ENCODE data around the gene NUDT5. TPM values are rescaled to one million over a fixed set of nuclear protein-coding genes. Genes with fewer than 3 reads are reported as not detected.
A peak's percentile ranks its signal among the peaks of the same experiment; 100 is the strongest.
"Not testable (repeated sequence)": the region's sequence is repeated elsewhere in the genome, so short reads cannot be mapped to it uniquely, and the experiment has no call there.

Gene NUDT5
- total RNA-seq, 4 donors from 2014 or later: 23.4 to 50.7 (median 41.9) TPM

DNA sequence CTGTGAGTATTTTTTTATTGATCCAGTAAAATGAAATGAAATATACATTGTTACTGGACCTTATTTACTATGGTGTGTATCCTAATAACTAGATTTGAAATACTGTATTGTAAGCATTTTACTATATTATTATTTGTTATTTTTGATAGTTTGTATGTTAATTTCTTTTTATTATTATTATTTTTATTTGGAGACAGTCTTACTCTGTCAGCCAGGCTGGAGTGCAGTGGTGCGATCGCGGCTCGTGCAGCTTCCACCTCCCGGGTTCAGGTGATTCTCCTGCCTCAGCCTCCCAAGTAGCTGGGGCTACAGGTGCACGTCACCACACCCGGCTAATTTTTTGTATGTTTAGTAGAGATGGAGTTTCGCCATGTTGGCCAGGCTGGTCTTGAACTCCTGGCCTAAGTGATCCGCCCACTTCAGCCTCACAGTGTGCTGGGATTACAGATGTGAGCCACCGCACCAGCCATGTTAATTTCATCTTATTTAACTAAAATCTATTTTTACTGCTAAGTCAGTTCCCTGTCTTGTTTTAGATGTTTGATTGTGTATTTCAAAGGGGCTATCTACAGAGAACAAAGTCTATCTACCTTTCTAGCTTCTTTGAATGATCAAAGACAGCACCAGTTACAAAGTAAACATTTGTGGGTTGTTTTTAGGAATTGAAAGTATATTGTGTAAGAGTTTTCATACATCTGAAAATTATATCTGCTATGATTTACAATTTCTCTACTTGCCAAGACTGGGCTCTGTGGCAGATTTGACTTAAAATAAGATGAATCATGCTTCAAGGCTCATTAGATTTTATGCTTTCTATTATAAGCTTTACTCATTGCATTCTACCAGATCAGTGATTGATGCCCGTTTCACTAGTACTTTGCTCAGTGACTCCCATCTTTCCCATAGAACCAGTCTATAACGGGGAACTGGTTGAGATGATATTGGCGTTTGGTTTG, 41.9 kb upstream of the NUDT5 start:
- TF ChIP-seq EP300 (IDR thresholded peaks at IDR 0.05): no peak
- Histone ChIP-seq H3K4me1 (peaks cover 0 to 32% (median 6%) of the 10 kb centered on the region in 4 donors), H3K9me3 (no peaks in the 10 kb centered on the region), H3K4me3 (no peak overlapping the region), H3K27ac (no peak overlapping the region), H3K27me3 (no peaks in the 10 kb centered on the region), H3K36me3 (peaks cover 0 to 55% (median 11%) of the 10 kb centered on the region in 3 donors)
- 95 to 96% methylated on average over 13 of the region's 13 CpGs for WGBS, 2 donors
- DNase-seq (ENCODE audit: low spot score in 2 of 2): no peak

DNA sequence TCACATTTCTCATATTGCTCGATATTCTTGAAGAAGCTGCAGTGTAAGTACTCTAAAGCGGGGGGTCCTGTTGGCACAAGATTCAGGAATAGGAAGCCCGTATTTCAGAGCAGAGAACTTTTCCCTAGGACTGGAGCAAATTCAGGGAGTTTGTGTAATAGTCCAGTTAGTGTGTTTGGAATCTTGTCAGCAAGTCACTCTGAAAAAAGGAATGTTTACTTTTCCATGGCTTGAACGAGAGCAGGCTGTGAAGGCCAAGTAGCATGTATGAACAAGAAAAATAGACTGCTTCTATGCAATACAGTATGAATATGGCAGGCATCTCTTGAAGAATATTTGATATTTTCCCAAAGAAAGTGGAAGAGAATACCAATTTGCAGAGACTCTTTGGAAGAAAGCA, 40.1 kb upstream of the NUDT5 start:
- no peaks in the 10 kb centered on the region for H3K27me3 ChIP-seq
- H3K27ac ChIP-seq: peak overlapping the region in 1 of 4 donors; percentile 16
- H3K36me3 ChIP-seq: peaks cover 0 to 71% (median 11%) of the 10 kb centered on the region in 3 donors
- WGBS, 2 donors: 54 to 68% methylated on average over 4 of the region's 4 CpGs
- no peak for DNase-seq (ENCODE audit: low spot score in 2 of 2)
- no peak for TF ChIP-seq EP300 (IDR thresholded peaks at IDR 0.05)
- TF ChIP-seq POLR2A (IDR thresholded peaks at IDR 0.05): no peak
- TF ChIP-seq, protein P1, sequence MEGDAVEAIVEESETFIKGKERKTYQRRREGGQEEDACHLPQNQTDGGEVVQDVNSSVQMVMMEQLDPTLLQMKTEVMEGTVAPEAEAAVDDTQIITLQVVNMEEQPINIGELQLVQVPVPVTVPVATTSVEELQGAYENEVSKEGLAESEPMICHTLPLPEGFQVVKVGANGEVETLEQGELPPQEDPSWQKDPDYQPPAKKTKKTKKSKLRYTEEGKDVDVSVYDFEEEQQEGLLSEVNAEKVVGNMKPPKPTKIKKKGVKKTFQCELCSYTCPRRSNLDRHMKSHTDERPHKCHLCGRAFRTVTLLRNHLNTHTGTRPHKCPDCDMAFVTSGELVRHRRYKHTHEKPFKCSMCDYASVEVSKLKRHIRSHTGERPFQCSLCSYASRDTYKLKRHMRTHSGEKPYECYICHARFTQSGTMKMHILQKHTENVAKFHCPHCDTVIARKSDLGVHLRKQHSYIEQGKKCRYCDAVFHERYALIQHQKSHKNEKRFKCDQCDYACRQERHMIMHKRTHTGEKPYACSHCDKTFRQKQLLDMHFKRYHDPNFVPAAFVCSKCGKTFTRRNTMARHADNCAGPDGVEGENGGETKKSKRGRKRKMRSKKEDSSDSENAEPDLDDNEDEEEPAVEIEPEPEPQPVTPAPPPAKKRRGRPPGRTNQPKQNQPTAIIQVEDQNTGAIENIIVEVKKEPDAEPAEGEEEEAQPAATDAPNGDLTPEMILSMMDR (IDR thresholded peaks at IDR 0.05): no peak
- peaks cover 0 to 15% (median 0%) of the 10 kb centered on the region in 4 donors for H3K4me1 ChIP-seq
- no peak overlapping the region for H3K4me3 ChIP-seq
- no peaks in the 10 kb centered on the region for H3K9me3 ChIP-seq

DNA sequence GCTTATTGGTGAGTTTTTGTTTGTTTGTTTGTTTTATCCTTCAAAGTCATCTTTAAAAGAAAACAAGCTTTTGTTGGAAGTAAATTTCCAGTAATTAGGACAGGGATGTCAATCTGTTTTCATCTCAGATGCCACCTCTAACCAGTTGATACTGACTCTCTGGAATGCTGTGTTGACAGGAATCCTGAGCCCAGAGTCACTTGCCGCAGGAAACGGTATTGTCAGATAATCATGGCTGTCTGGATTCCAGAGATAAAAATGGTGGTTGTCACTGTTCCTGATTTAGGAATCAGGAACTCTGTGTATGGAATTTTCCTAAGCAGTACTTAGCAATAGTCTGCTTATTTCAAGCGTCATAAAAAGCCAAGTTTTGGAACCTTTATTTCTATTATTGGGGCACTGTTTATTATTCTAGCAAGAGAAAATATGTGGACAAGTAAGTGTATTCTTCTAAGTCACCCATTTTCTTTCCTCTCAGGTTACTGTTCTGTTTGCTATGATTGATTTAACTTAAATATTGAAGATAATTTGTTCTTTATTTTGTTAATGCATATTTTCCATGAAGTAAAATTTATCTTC, 39.5 kb upstream of the NUDT5 start:
- TF ChIP-seq, protein P1 (IDR thresholded peaks at IDR 0.05): no peak
- TF ChIP-seq EP300 (IDR thresholded peaks at IDR 0.05) (no peak), POLR2A (IDR thresholded peaks at IDR 0.05) (no peak)
- H3K4me3 ChIP-seq: no peak overlapping the region

DNA sequence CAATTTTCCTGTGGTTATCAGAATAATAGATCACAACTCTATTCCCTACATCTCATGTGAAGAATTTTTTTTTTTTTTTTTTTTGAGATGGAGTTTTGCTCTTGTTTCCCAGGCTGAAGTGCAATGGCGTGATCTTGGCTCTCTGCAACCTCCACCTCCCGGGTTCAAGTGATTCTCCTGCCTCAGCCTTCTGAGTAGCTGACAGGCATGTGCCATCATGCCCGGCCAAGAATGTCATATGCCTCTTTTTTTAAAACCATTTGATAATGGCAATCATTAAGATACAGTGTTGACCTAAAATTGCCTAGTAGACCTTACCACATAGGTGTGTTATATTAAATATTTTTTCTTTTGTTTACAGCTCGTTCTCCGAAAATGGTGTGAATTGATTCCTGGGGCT, 39.0 kb upstream of the NUDT5 start:
- DNase-seq (ENCODE audit: low spot score in 2 of 2); H3K27me3 ChIP-seq; H3K27ac ChIP-seq; H3K9me3 ChIP-seq; H3K4me3 ChIP-seq: not testable (repeated sequence)
- Histone ChIP-seq H3K4me1 (peaks cover 0 to 10% (median 0%) of the 10 kb centered on the region in 4 donors), H3K36me3 (peaks cover 0 to 79% (median 11%) of the 10 kb centered on the region in 3 donors)
- WGBS, 2 donors: 96 to 97% methylated on average over 5 of the region's 5 CpGs

More for the DNA sequence above, 39.5 kb upstream of the NUDT5 start:
- H3K36me3 ChIP-seq: peaks cover 0 to 74% (median 11%) of the 10 kb centered on the region in 3 donors
- peak overlapping the region in 1 of 4 donors; percentile 16 for H3K27ac ChIP-seq
- DNase-seq (ENCODE audit: low spot score in 2 of 2): no peak
- no peaks in the 10 kb centered on the region for H3K9me3 ChIP-seq
- H3K4me1 ChIP-seq: peaks cover 0 to 10% (median 0%) of the 10 kb centered on the region in 4 donors
- 79 to 88% methylated on average over 3 of the region's 3 CpGs for WGBS, 2 donors
- H3K27me3 ChIP-seq: no peaks in the 10 kb centered on the region

DNA sequence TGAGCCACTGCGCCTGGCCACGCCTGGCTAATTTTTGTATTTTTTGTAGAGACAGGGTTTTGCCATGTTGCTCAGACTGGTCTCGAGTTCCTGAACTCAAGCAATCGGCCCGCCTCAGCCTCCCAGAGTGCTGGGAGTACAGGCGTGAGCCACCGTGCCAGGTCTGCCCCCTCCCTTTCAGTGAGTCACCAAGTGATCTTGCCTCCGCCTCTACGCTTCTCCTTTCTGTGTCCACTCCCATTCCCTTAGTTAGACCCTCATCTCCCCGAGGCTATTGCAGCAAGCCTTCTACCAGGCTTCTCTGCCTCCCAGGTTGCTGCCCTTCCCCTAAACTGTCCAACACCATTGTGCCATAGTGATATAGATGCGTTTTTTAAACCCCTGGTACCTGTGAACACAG, 33.2 kb upstream of the NUDT5 start:
- Histone ChIP-seq H3K27me3 (no peaks in the 10 kb centered on the region), H3K36me3 (peaks cover 0 to 52% (median 2%) of the 10 kb centered on the region in 3 donors), H3K9me3 (no peaks in the 10 kb centered on the region), H3K4me3 (no peak overlapping the region), H3K4me1 (peaks cover 0 to 14% (median 10%) of the 10 kb centered on the region in 4 donors), H3K27ac (no peak overlapping the region)
- no peak for DNase-seq (ENCODE audit: low spot score in 2 of 2)
- 94% methylated on average over 11 of the region's 11 CpGs for WGBS, 2 donors
- TF ChIP-seq POLR2A (IDR thresholded peaks at IDR 0.05) (no peak), EP300 (IDR thresholded peaks at IDR 0.05) (no peak)
- TF ChIP-seq, protein P1 (IDR thresholded peaks at IDR 0.05): no peak

DNA sequence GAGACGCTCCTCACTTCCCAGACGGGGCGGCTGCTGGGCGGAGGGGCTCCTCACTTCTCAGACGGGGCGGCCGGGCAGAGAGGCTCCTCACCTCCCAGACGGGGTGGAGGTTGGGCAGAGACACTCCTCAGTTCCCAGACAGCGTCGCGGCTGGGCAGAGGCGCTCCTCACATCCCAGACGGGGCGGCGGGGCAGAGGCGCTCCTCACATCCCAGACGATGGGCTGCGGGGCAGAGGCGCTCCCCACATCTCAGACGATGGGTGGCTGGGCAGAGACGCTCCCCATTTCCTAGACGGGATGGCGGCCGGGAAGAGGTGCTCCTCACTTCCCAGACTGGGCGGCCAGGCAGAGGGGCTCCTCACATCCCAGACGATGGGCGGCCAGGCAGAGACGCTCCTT, 30.7 kb upstream of the NUDT5 start:
- H3K9me3 ChIP-seq; H3K4me3 ChIP-seq; DNase-seq (ENCODE audit: low spot score in 2 of 2); H3K27me3 ChIP-seq; H3K27ac ChIP-seq: not testable (repeated sequence)
- 95 to 100% methylated on average over 4 to 21 of the region's 28 CpGs for WGBS, 2 donors
- Histone ChIP-seq H3K4me1 (peaks cover 0 to 27% (median 15%) of the 10 kb centered on the region in 4 donors), H3K36me3 (peaks cover 0 to 44% (median 2%) of the 10 kb centered on the region in 3 donors)

All from tibial nerve (tissue), 4 donors.